ENCODE results near the gene ISL2. TPM values are rescaled to one million over a fixed set of nuclear protein-coding genes. Genes with fewer than 3 reads are reported as not detected.

The ISL2 gene
- total RNA-seq, 2 experiments from 2014 or later: not detected

DNA sequence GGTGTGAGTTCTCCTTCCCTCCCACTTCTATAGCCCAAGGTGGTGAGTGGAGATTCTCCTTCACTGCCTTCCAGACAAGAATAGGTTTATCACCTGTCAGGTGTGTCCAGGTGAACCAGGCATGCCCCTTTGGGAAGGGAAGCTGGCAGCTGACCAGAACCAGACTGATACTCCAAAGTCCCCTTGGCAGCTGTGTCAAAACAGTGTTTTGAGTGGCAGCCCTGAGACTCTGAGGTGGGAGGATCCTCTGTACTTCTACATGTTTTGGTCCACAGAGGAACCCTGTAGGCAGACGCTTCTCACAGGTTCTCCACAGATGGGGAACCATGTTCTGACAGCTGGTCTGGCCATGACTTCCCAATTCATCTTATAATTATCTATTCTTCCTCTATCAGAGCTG, 30.1 kb downstream of the ISL2 start:
- DNase-seq (no peak), ATAC-seq (ENCODE audit: poor library complexity) (no peak)
- no peaks in the 10 kb centered on the region for H3K27me3 Mint-ChIP-seq
- POLR2A ChIA-PET: no interaction called here
- intact Hi-C loops (cut with DNase I, micrococcal nuclease): no loop called here
- H3K4me1 Mint-ChIP-seq (ENCODE audit: low read depth): no peaks in the 10 kb centered on the region
- no peak overlapping the region for H3K4me3 ChIP-seq (ENCODE audit: low read length)
- no peaks in the 10 kb centered on the region for H3K27me3 ChIP-seq (ENCODE audit: control insufficient read depth in 1 of 2, insufficient read depth in 2 of 2, low read length in 2 of 2)
- H3K4me3 Mint-ChIP-seq: no peak overlapping the region
- H3K4me1 ChIP-seq (ENCODE audit: insufficient read depth, low read length): no peaks in the 10 kb centered on the region
- no peaks in the 10 kb centered on the region for H3K9me3 Mint-ChIP-seq
- peaks cover 13% of the 10 kb centered on the region for H3K36me3 Mint-ChIP-seq (ENCODE audit: low read depth)
- no peak overlapping the region for H3K27ac ChIP-seq (ENCODE audit: low read depth in 1 of 2, low read length in 2 of 2)
- TF ChIP-seq, protein P1, sequence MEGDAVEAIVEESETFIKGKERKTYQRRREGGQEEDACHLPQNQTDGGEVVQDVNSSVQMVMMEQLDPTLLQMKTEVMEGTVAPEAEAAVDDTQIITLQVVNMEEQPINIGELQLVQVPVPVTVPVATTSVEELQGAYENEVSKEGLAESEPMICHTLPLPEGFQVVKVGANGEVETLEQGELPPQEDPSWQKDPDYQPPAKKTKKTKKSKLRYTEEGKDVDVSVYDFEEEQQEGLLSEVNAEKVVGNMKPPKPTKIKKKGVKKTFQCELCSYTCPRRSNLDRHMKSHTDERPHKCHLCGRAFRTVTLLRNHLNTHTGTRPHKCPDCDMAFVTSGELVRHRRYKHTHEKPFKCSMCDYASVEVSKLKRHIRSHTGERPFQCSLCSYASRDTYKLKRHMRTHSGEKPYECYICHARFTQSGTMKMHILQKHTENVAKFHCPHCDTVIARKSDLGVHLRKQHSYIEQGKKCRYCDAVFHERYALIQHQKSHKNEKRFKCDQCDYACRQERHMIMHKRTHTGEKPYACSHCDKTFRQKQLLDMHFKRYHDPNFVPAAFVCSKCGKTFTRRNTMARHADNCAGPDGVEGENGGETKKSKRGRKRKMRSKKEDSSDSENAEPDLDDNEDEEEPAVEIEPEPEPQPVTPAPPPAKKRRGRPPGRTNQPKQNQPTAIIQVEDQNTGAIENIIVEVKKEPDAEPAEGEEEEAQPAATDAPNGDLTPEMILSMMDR (IDR thresholded peaks at IDR 0.05): no peak
- no peaks in the 10 kb centered on the region for H3K9me3 ChIP-seq (ENCODE audit: control insufficient read depth in 1 of 2, insufficient read depth in 1 of 2, low read length in 2 of 2)
- H3K27ac Mint-ChIP-seq: no peak overlapping the region
- H3K36me3 ChIP-seq (ENCODE audit: insufficient read depth, low read length): no peaks in the 10 kb centered on the region
- CTCF ChIA-PET: no interaction called here

- H3K36me3 Mint-ChIP-seq (ENCODE audit: low read depth): peaks cover 27% of the 10 kb centered on the region
- TF ChIP-seq, protein P1 (IDR thresholded peaks at IDR 0.05): no peak
- DNase-seq: no peak
- ATAC-seq (ENCODE audit: poor library complexity): no peak
- no peaks in the 10 kb centered on the region for H3K4me1 Mint-ChIP-seq (ENCODE audit: low read depth)
- no peak overlapping the region for H3K4me3 ChIP-seq (ENCODE audit: low read length)
- H3K9me3 Mint-ChIP-seq: no peaks in the 10 kb centered on the region
- no peak overlapping the region for H3K27ac ChIP-seq (ENCODE audit: low read depth in 1 of 2, low read length in 2 of 2)
- no peak overlapping the region for H3K27ac Mint-ChIP-seq
- POLR2A ChIA-PET: no interaction called here
- no peaks in the 10 kb centered on the region for H3K36me3 ChIP-seq (ENCODE audit: insufficient read depth, low read length)
- intact Hi-C loops (cut with DNase I, micrococcal nuclease): no loop called here
- H3K4me1 ChIP-seq (ENCODE audit: insufficient read depth, low read length): no peaks in the 10 kb centered on the region
- CTCF ChIA-PET: no interaction called here
- H3K9me3 ChIP-seq (ENCODE audit: control insufficient read depth in 1 of 2, insufficient read depth in 1 of 2, low read length in 2 of 2): no peaks in the 10 kb centered on the region
- H3K27me3 ChIP-seq (ENCODE audit: control insufficient read depth in 1 of 2, insufficient read depth in 2 of 2, low read length in 2 of 2): no peaks in the 10 kb centered on the region
- H3K4me3 Mint-ChIP-seq: no peak overlapping the region
- H3K27me3 Mint-ChIP-seq: no peaks in the 10 kb centered on the region
These were observed 31.6 kb downstream of the ISL2 start for GRCh38 chr15:76368122-76368621.

- Histone ChIP-seq H3K27ac (ENCODE audit: low read depth in 1 of 2, low read length in 2 of 2) (no peak overlapping the region), H3K27me3 (ENCODE audit: control insufficient read depth in 1 of 2, insufficient read depth in 2 of 2, low read length in 2 of 2) (no peaks in the 10 kb centered on the region), H3K4me1 (ENCODE audit: insufficient read depth, low read length) (no peaks in the 10 kb centered on the region), H3K9me3 (ENCODE audit: control insufficient read depth in 1 of 2, insufficient read depth in 1 of 2, low read length in 2 of 2) (no peaks in the 10 kb centered on the region), H3K4me3 (ENCODE audit: low read length) (no peak overlapping the region), H3K36me3 (ENCODE audit: insufficient read depth, low read length) (no peaks in the 10 kb centered on the region)
- intact Hi-C loops (cut with DNase I, micrococcal nuclease): no loop called here
- Mint-ChIP-seq H3K27me3 (no peaks in the 10 kb centered on the region), H3K4me1 (ENCODE audit: low read depth) (no peaks in the 10 kb centered on the region), H3K9me3 (no peaks in the 10 kb centered on the region), H3K27ac (no peak overlapping the region), H3K36me3 (ENCODE audit: low read depth) (peaks cover 61% of the 10 kb centered on the region), H3K4me3 (no peak overlapping the region)
- DNase-seq: no peak
- CTCF ChIA-PET: no interaction called here
- POLR2A ChIA-PET: no interaction called here
- TF ChIP-seq, protein P1 (IDR thresholded peaks at IDR 0.05): no peak
- no peak for ATAC-seq (ENCODE audit: poor library complexity)
These were observed 39.5 kb downstream of the ISL2 start for GRCh38 chr15:76376029-76376428.

Data from CD4-positive, alpha-beta T cell (primary cell).